Astrocyte (in vitro differentiated cells and primary cell): ENCODE measurements around the gene CPED1. TPM values are rescaled to one million over a fixed set of nuclear protein-coding genes. Genes with fewer than 3 reads are reported as not detected.

Experiments used
- DNase-seq: peaks from one replicate; pipeline ENCODE4 v3.0.0-alpha.2; 2010; ENCODE audit warnings: low read depth
- FAIRE-seq: peaks from 2 replicates; lab custom pipeline; 2011; peaks lifted over from hg19 to GRCh38; lab: Jason Lieb, UNC
- H2AFZ ChIP-seq: 2 replicates; pipeline ENCODE4 v1.6.0; 2012; ENCODE audit warnings: low read depth, low read length, inconsistent platforms
- H3K27ac ChIP-seq: 2 replicates; pipeline ENCODE4 v1.5.1; 2011; ENCODE audit warnings: low read depth, low read length, inconsistent platforms
- H3K27me3 ChIP-seq: 2 replicates; pipeline ENCODE4 v1.6.0; 2011; ENCODE audit warnings: low read length, inconsistent platforms; ENCODE audit not compliant: insufficient read depth
- H3K36me3 ChIP-seq: 2 replicates; pipeline ENCODE4 v1.5.1; 2011; ENCODE audit warnings: low read length, inconsistent platforms; ENCODE audit not compliant: insufficient read depth
- H3K4me1 ChIP-seq: 2 replicates; pipeline ENCODE4 v1.5.1; 2011; ENCODE audit warnings: low read length, inconsistent platforms; ENCODE audit not compliant: insufficient read depth
- H3K4me2 ChIP-seq: 2 replicates; pipeline ENCODE4 v1.6.0; 2012; ENCODE audit warnings: low read length, inconsistent platforms
- H3K4me3 ChIP-seq: 2 replicates; pipeline ENCODE4 v1.5.1; 2011; ENCODE audit warnings: low read depth, mild to moderate bottlenecking, low read length, inconsistent platforms; ENCODE audit not compliant: insufficient read depth
- H3K79me2 ChIP-seq: 2 replicates; pipeline ENCODE4 v1.6.0; 2012; ENCODE audit warnings: mild to moderate bottlenecking, low read length, inconsistent platforms; ENCODE audit not compliant: insufficient read depth
- H3K9ac ChIP-seq: 2 replicates; pipeline ENCODE4 v1.6.0; 2012; ENCODE audit warnings: mild to moderate bottlenecking, low read length, inconsistent platforms
- H3K9me3 ChIP-seq: 2 replicates; pipeline ENCODE4 v1.5.1; 2012; ENCODE audit warnings: low read depth, mild to moderate bottlenecking, low read length, inconsistent platforms; ENCODE audit not compliant: insufficient read depth
- H4K20me1 ChIP-seq: 2 replicates; pipeline ENCODE4 v1.6.0; 2012; ENCODE audit warnings: low read length, inconsistent platforms; ENCODE audit not compliant: insufficient read depth
- H3K27ac Mint-ChIP-seq: one replicate; pipeline ENCODE4 v1.8.0; 2021; ENCODE audit warnings: mild to moderate bottlenecking, mixed read lengths; ENCODE audit not compliant: unreplicated experiment
- H3K27me3 Mint-ChIP-seq: one replicate; pipeline ENCODE4 v1.8.0; 2021; ENCODE audit warnings: low read depth, mixed read lengths; ENCODE audit not compliant: unreplicated experiment
- H3K36me3 Mint-ChIP-seq: one replicate; pipeline ENCODE4 v1.8.0; 2021; ENCODE audit warnings: low read depth, mixed read lengths; ENCODE audit not compliant: unreplicated experiment
- H3K4me1 Mint-ChIP-seq: one replicate; pipeline ENCODE4 v1.8.0; 2021; ENCODE audit warnings: low read depth, mixed read lengths; ENCODE audit not compliant: unreplicated experiment
- H3K4me3 Mint-ChIP-seq: one replicate; pipeline ENCODE4 v1.8.0; 2021; ENCODE audit warnings: mild to moderate bottlenecking, moderate library complexity, mixed read lengths; ENCODE audit not compliant: unreplicated experiment
- H3K9me3 Mint-ChIP-seq: one replicate; pipeline ENCODE4 v1.8.0; 2021; ENCODE audit warnings: mild to moderate bottlenecking, mixed read lengths; ENCODE audit not compliant: unreplicated experiment
- CTCF ChIP-seq: IDR thresholded peaks from 2 replicates; pipeline ENCODE4 v1.5.1; 2011; ENCODE audit warnings: low read depth, mild to moderate bottlenecking, inconsistent platforms, low read length, moderate library complexity; ENCODE audit not compliant: insufficient read depth
- EZH2 ChIP-seq: IDR thresholded peaks from 2 replicates; pipeline ENCODE4 v1.6.1; 2012; ENCODE audit warnings: mild to moderate bottlenecking, low read length, inconsistent platforms; ENCODE audit not compliant: insufficient read depth
- total RNA-seq: library from RNA; stranded (reverse); gene quantifications from 2 replicates; pipeline ENCODE4 v1.2.1, GENCODE V29; 2021

Gene CPED1
- total RNA-seq, 1 donor from 2014 or later, result 6.1 TPM

GRCh38 chr7:121342631-121343030 is 354.1 kb downstream of the CPED1 start:
- Histone ChIP-seq H3K27ac (no peak overlapping the region), H2AFZ (no peak overlapping the region), H3K27me3 (no peaks in the 10 kb centered on the region), H3K9me3 (no peaks in the 10 kb centered on the region), H3K4me1 (no peaks in the 10 kb centered on the region), H3K4me2 (no peak overlapping the region), H3K9ac (no peak overlapping the region), H4K20me1 (no peaks in the 10 kb centered on the region), H3K4me3 (no peak overlapping the region), H3K36me3 (no peaks in the 10 kb centered on the region), H3K79me2 (no peaks in the 10 kb centered on the region)
- peaks cover 9% of the 10 kb centered on the region for H3K36me3 Mint-ChIP-seq
- DNase-seq (no peak), FAIRE-seq (no peak)
- H3K4me3 Mint-ChIP-seq, result no peak overlapping the region
- TF ChIP-seq EZH2 (no peak), CTCF (no peak)
- no peaks in the 10 kb centered on the region for H3K4me1 Mint-ChIP-seq
- H3K9me3 Mint-ChIP-seq, result no peaks in the 10 kb centered on the region
- no peaks in the 10 kb centered on the region for H3K27me3 Mint-ChIP-seq
- no peak overlapping the region for H3K27ac Mint-ChIP-seq

- Mint-ChIP-seq H3K27me3 (no peaks in the 10 kb centered on the region), H3K36me3 (peaks cover 9% of the 10 kb centered on the region), H3K4me3 (no peak overlapping the region), H3K4me1 (no peaks in the 10 kb centered on the region), H3K9me3 (no peaks in the 10 kb centered on the region), H3K27ac (no peak overlapping the region)
- H3K79me2 ChIP-seq, result no peaks in the 10 kb centered on the region
- TF ChIP-seq CTCF (no peak), EZH2 (no peak)
- H4K20me1 ChIP-seq, result no peaks in the 10 kb centered on the region
- DNase-seq, result no peak
- no peak overlapping the region for H3K4me2 ChIP-seq
- H3K4me1 ChIP-seq, result no peaks in the 10 kb centered on the region
- no peak overlapping the region for H3K4me3 ChIP-seq
- no peak overlapping the region for H2AFZ ChIP-seq
- no peak overlapping the region for H3K9ac ChIP-seq
- no peak for FAIRE-seq
- no peaks in the 10 kb centered on the region for H3K36me3 ChIP-seq
- H3K27ac ChIP-seq, result no peak overlapping the region
- H3K9me3 ChIP-seq, result no peaks in the 10 kb centered on the region
- H3K27me3 ChIP-seq, result no peaks in the 10 kb centered on the region
Observed at GRCh38 chr7:121343302-121343701, 354.8 kb downstream of the CPED1 start.

- Mint-ChIP-seq H3K27me3 (no peaks in the 10 kb centered on the region), H3K4me3 (no peak overlapping the region), H3K9me3 (no peaks in the 10 kb centered on the region), H3K36me3 (peaks cover 9% of the 10 kb centered on the region), H3K27ac (no peak overlapping the region), H3K4me1 (no peaks in the 10 kb centered on the region)
- Histone ChIP-seq H3K79me2 (no peaks in the 10 kb centered on the region), H4K20me1 (no peaks in the 10 kb centered on the region), H2AFZ (no peak overlapping the region), H3K9me3 (no peaks in the 10 kb centered on the region), H3K36me3 (no peaks in the 10 kb centered on the region), H3K27ac (no peak overlapping the region), H3K4me2 (no peak overlapping the region), H3K4me3 (no peak overlapping the region), H3K27me3 (no peaks in the 10 kb centered on the region), H3K4me1 (no peaks in the 10 kb centered on the region), H3K9ac (no peak overlapping the region)
- FAIRE-seq (no peak), DNase-seq (no peak)
- TF ChIP-seq CTCF, result no peak
- no peak for TF ChIP-seq EZH2
Observed at GRCh38 chr7:121344093-121344492, 355.6 kb downstream of the CPED1 start.
